CD4-positive, alpha-beta T cell (primary cell): ENCODE data around the gene GDF2. TPM values are rescaled to one million over a fixed set of nuclear protein-coding genes. Genes with fewer than 3 reads are reported as not detected.

Experiments used
- ATAC-seq: fragments of 200-7000 bp; cut with Tn5 transposase; one replicate; pipeline ENCODE4 v1.10.0; 2022; ENCODE audit warnings: mild to moderate bottlenecking; ENCODE audit not compliant: poor library complexity
- CTCF ChIA-PET: fragments of 350-600 bp; sonication (Branson Sonifier 250); formaldehyde crosslinking; loops from one replicate; lab custom pipeline; 2021; ENCODE audit warnings: antibody characterized with exemption, inconsistent platforms; lab: Charles Lee
- POLR2A ChIA-PET: fragments of 350-600 bp; sonication (Branson Sonifier 250); formaldehyde crosslinking; loops from one replicate; lab custom pipeline; 2021; ENCODE audit warnings: antibody characterized with exemption, inconsistent platforms; lab: Charles Lee
- DNase-seq, 14 experiments: peaks; one replicate each; pipeline ENCODE4 v3.0.0-alpha.2; 2013 to 2020; ENCODE audit warnings: mixed read lengths in 2 of 14
- H3K27ac ChIP-seq, 2 donors: one replicate each; pipeline versions ENCODE4 v1.5.1 to v1.7.0; 2013; ENCODE audit warnings: low read length in 2 of 2, low read depth in 1 of 2, mild to moderate bottlenecking in 1 of 2
- H3K27me3 ChIP-seq, 2 experiments: 1 replicate in 1 of 2; 2 replicates in 1 of 2; pipeline versions ENCODE4 v1.6.1 to v1.7.0; 2013; ENCODE audit warnings: low read length in 2 of 2, control low read depth in 1 of 2, mild to moderate bottlenecking in 1 of 2, moderate library complexity in 1 of 2; ENCODE audit not compliant: insufficient read depth in 2 of 2, control insufficient read depth in 1 of 2
- H3K36me3 ChIP-seq: one replicate; pipeline ENCODE4 v1.6.1; 2013; ENCODE audit warnings: low read length, control low read depth; ENCODE audit not compliant: insufficient read depth
- H3K4me1 ChIP-seq: one replicate; pipeline ENCODE4 v1.6.1; 2013; ENCODE audit warnings: low read length, control low read depth; ENCODE audit not compliant: insufficient read depth
- H3K4me3 ChIP-seq: one replicate; pipeline ENCODE4 v1.5.1; 2013; ENCODE audit warnings: mild to moderate bottlenecking, low read length, moderate library complexity
- H3K9me3 ChIP-seq, 2 experiments: 1 replicate in 1 of 2; 2 replicates in 1 of 2; pipeline versions ENCODE4 v1.6.1 to v1.7.0; 2013; ENCODE audit warnings: low read length in 2 of 2, mild to moderate bottlenecking in 2 of 2, control low read depth in 1 of 2, moderate library complexity in 1 of 2; ENCODE audit not compliant: control insufficient read depth in 1 of 2, insufficient read depth in 1 of 2
- H3K27ac Mint-ChIP-seq: one replicate; pipeline ENCODE4 v1.8.0; 2020; ENCODE audit warnings: mixed read lengths
- H3K27me3 Mint-ChIP-seq: one replicate; pipeline ENCODE4 v1.8.0; 2021; ENCODE audit warnings: mixed read lengths
- H3K36me3 Mint-ChIP-seq: one replicate; pipeline ENCODE4 v1.8.0; 2021; ENCODE audit warnings: low read depth, mixed read lengths
- H3K4me1 Mint-ChIP-seq: one replicate; pipeline ENCODE4 v1.8.0; 2021; ENCODE audit warnings: low read depth, mixed read lengths
- H3K4me3 Mint-ChIP-seq: one replicate; pipeline ENCODE4 v1.8.0; 2020; ENCODE audit warnings: mild to moderate bottlenecking, mixed read lengths
- H3K9me3 Mint-ChIP-seq: one replicate; pipeline ENCODE4 v1.8.0; 2020; ENCODE audit warnings: mixed read lengths
- CTCF ChIP-seq: fragments of 200-600 bp; IDR thresholded peaks from one replicate; pipeline ENCODE4 v1.8.0; 2022; ENCODE audit warnings: antibody characterized with exemption, mild to moderate bottlenecking
- intact Hi-C, 2 experiments: fragments of 100-400 bp; cut with DNase I in 1 of 2; cut with micrococcal nuclease in 1 of 2; formaldehyde crosslinking; loops; one replicate each; pipeline versions ENCODE4 v1.15.1 to v1.9.0; 2023 to 2025; cut with DNase I, micrococcal nuclease
- total RNA-seq, 174 experiments: library from RNA in 2 of 174; stranded (reverse) in 2 of 174; gene quantifications; one replicate each; pipeline ENCODE4 v1.2.3 and lab custom pipeline; 2021 to 2026

Gene GDF2
- total RNA-seq, 2 experiments from 2014 or later: not detected

GRCh38 chr10:47376522-47377220, 54.4 kb downstream of the GDF2 start:
- no peaks in the 10 kb centered on the region for H3K4me1 ChIP-seq
- Mint-ChIP-seq H3K9me3 (no peaks in the 10 kb centered on the region), H3K36me3 (no peaks in the 10 kb centered on the region), H3K27me3 (peaks cover 59% of the 10 kb centered on the region), H3K4me1 (peaks cover 7% of the 10 kb centered on the region), H3K4me3 (no peak overlapping the region), H3K27ac (no peak overlapping the region)
- CTCF ChIA-PET: no interaction called here
- intact Hi-C loops: no loop called here
- no peak for DNase-seq
- peaks cover 21 to 29% of the 10 kb centered on the region in 2 experiments for H3K27me3 ChIP-seq
- H3K9me3 ChIP-seq: peaks cover 0 to 3% of the 10 kb centered on the region in 2 experiments
- H3K27ac ChIP-seq: no peak overlapping the region
- H3K4me3 ChIP-seq: no peak overlapping the region
- no peak for ATAC-seq
- H3K36me3 ChIP-seq: no peaks in the 10 kb centered on the region
- POLR2A ChIA-PET: no interaction called here
- TF ChIP-seq CTCF: no peak

Other genes starting within 250 kb of the GDF2 start
- under 1 TPM; 0.16 to 0.22 TPM for gene GDF10, start 22.3 kb upstream of the GDF2 start, total RNA-seq
- not detected for gene RBP3, start 25.9 kb downstream of the GDF2 start, total RNA-seq
- not detected for gene ZNF488, start 61.8 kb downstream of the GDF2 start, total RNA-seq
- not detected for gene ANXA8, start 161.7 kb downstream of the GDF2 start, total RNA-seq
- gene FAM25G, start 169.2 kb downstream of the GDF2 start, total RNA-seq: not detected
- 1 to 10 TPM; 5.4 to 6.5 TPM for gene AGAP9, start 201.2 kb downstream of the GDF2 start, total RNA-seq